Measurements from ENCODE around the gene STRA6.
A peak's percentile ranks its signal among the peaks of the same experiment; 100 is the strongest.

STRA6 gene

GRCh38 chr15:74207652-74208440 lies 5.3 kb upstream of the STRA6 start:
- no peak for TF ChIP-seq CTCF (IDR thresholded peaks at IDR 0.05; ENCODE audit: low read length, missing control alignments)
- no peak for DNase-seq (ENCODE audit: low read depth)
- H3K4me3 ChIP-seq (replicated peaks; ENCODE audit: low read depth, low read length) = no peak overlapping the region

GRCh38 chr15:74206801-74207281 lies 4.3 kb upstream of the STRA6 start:
- no peak for TF ChIP-seq CTCF (IDR thresholded peaks at IDR 0.05; ENCODE audit: low read length, missing control alignments)
- H3K4me3 ChIP-seq (replicated peaks; ENCODE audit: low read depth, low read length) = no peak overlapping the region
- no peak for DNase-seq (ENCODE audit: low read depth)

GRCh38 chr15:74205582-74205947 lies 3.0 kb upstream of the STRA6 start:
- TF ChIP-seq CTCF (IDR thresholded peaks at IDR 0.05; ENCODE audit: low read length, missing control alignments) = no peak
- DNase-seq (ENCODE audit: low read depth) = no peak
- H3K4me3 ChIP-seq (replicated peaks; ENCODE audit: low read depth, low read length) = no peak overlapping the region

GRCh38 chr15:74203914-74204431 lies 1.4 kb upstream of the STRA6 start:
- no peak for TF ChIP-seq CTCF (IDR thresholded peaks at IDR 0.05; ENCODE audit: low read length, missing control alignments)
- peak; percentile 66 for DNase-seq (ENCODE audit: low read depth)
- H3K4me3 ChIP-seq (replicated peaks; ENCODE audit: low read depth, low read length) = no peak overlapping the region

GRCh38 chr15:74201710-74202420 lies 722 bp downstream of the STRA6 start:
- no peak for DNase-seq (ENCODE audit: low read depth)
- no peak for TF ChIP-seq CTCF (IDR thresholded peaks at IDR 0.05; ENCODE audit: low read length, missing control alignments)
- no peak overlapping the region for H3K4me3 ChIP-seq (replicated peaks; ENCODE audit: low read depth, low read length)

- TF ChIP-seq CTCF (IDR thresholded peaks at IDR 0.05; ENCODE audit: low read length, missing control alignments) = no peak
- H3K4me3 ChIP-seq (replicated peaks; ENCODE audit: low read depth, low read length) = no peak overlapping the region
- no peak for DNase-seq (ENCODE audit: low read depth)
Measured at GRCh38 chr15:74200871-74201419, 1.6 kb downstream of the STRA6 start.

Measured in fibroblast of pulmonary artery (primary cell).